Activated CD4-positive, alpha-beta T cell treated with anti-CD3 and anti-CD28 coated beads for 1 hour (primary cell): Measurements from ENCODE around the gene FAF2.
A peak's percentile ranks its signal among the peaks of the same experiment; 100 is the strongest.

Experiments
- DNase-seq: peaks from one replicate; pipeline ENCODE4 v3.0.0-alpha.2; 2020

FAF2 gene

DNA sequence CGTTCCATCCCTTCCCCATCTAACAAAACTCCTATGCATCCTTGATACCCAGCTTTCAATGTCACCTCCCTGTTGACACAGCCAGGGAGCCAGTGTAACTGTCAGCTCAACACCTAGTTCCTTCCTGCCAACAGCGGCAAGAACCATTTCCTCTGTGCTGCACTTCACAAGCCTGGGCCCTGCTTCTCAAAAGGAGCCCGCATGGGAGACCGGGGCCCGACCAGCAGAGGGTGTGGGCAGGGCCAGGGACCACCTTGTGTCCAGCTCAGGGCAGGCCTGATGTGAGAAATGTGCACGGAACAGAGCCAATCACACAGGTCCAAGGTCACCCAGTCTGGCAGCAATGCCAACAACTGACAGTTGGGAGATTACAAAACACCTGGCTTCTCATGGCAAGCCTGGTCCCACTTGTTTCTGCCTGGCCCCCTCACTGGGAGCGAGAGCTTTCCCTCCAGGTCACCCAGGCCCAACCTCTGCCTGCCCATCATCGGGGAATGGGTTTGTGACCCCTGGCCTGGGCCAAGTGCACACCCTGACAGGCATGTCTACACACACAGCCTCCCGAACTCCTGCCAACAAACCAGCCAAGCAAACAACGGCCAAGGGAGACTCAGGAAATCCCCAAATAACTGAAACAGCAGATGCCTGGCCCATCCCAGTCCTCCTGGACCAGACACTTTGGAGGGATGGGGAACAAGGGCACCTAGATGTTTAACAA, 85.9 kb downstream of the FAF2 start:
- peak; percentile 36 for DNase-seq

DNA sequence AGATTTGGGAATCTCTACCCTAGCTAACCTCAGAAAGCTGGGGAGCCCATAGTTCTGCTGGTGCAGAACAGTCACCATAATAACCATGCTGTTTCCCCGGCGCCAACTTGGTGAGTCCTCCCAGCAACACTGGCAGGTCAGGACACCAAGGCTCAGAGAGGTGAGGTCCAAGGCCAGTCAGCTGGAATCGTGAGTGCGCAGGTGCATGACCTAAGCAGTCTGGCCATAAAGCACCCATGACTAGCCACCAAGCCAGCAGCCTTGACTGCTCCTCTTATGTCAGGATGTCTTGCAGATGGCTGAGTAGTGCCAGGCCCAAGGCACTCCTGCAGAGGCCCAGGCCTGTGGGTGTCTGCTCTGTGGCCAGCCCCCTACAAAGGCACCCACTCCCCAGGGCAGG, 86.5 kb downstream of the FAF2 start:
- no peak for DNase-seq

DNA sequence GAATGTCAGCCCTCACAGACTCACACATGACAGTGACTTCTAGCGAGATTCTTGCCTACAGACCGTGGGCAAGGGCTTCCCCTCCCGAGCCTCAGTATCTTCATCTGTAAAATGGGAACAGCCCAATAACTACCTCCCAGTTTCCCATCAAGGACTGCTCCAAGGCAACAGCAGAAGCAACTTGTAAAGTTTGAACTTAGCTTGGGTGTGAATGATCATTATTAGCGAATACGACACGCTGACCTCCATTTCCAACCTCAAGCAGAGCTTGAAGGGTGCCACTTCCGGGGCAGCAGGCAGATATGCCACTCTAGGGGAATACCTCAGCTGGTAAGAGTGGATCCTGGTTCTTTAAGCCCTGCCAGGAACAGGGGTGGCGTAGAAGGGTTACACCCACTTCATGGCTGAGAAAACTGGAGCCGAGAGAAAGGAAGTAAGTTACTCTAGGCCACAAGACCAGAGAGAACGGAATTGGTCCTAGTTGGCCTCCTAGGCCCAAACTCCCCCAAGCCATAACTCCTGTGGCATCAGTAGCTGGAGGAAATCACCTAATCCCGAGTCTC, 87.0 kb downstream of the FAF2 start:
- DNase-seq = no peak

DNA sequence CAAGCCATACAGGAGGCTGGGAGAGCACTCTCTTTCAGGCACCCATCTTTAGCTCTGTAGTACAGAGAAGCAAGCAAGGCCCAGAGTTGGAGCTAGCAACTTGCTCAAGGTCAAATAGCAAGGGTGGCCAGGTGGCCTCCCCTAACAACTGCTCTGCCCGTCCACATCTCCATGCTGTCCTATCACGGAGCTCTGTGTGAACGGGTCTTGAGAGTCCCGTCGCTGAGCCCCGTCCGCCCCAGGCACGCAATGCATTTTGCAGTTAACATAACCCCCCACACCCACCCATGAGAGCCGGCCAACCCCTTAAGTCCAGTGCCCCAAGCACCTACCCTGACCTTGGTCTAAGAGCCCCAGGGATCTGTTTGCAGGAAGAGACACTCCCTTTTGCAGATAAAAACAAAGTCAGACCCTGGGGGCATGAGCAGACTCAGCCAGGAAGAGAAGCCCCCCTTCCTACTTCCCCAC, 87.5 kb downstream of the FAF2 start:
- no peak for DNase-seq

DNA sequence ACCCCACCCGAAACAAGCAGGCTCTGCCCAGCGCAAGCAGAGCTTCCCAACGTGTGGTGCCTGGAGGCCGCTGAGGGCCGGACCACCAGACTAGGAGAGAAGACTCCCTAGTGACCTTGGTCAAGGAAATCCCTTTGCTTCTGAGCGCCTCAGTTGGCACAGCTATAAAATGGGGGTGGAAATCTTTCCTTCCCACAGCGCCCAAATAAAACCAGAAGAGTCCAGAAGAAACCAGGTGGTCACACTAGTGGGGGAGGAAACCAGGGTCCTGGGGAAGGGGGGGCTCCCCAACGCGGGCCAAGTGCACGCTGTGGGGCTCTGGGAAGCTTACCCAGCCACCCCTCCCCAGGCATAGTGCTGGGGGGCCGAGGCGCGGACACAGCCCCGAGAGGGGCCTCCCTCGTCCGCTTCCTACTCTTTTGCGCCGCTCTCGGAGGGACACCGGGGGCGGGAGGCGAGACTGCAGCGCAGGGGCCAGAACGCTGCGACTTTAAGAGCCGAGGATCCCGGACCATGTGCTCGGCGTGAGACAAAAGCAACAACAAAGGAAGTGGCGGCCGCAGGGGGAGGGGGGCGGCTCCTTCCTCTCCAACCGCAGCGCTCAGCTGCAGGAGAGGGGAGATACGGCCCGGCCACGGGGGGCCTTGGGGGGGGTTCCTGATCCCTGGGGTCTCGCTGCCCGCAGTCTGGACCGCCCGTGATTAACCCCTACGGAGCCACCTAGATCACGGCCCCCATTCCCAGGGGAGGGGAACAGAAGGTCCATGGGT, 88.1 kb downstream of the FAF2 start:
- peak; percentile 64 for DNase-seq

DNA sequence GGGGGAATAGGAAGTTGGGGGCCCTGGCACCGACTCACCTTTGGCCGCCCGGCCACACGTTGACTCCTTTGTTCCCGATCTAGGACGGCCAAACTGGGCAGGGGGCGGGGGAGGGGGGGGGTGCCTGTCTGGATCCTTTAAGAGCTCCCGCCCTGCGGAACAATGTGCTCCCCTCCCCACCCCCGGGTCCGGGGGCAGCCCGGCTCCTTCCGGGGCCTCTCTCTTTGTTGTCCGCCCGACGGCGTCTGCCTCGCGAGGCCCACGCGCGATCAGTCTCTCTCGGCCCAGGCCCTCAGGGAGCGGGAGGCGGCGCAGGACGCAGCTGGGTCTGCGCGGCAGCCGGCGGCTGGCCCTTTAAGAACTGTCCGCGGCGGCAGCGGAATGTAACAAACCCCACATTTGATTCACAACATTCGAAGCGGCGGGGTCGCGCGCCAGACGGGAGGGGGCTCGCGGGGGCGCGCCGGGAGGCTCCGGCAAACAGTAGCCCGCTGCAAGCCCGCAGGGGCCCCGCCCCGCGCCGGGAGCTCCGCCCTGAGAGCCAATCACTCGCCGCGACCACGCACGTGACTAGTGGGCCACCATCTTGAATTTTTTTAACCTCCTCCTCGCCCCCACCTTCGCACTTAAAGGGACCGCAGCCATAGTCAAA, 88.8 kb downstream of the FAF2 start, which contains the start of gene RNF44:
TSS of gene RNF44 (minus strand) at position 501 of the 652 bp plus-strand sequence. CDS start 4,930 bp downstream, outside the sequence.
- peak; percentile 97 for DNase-seq

DNA sequence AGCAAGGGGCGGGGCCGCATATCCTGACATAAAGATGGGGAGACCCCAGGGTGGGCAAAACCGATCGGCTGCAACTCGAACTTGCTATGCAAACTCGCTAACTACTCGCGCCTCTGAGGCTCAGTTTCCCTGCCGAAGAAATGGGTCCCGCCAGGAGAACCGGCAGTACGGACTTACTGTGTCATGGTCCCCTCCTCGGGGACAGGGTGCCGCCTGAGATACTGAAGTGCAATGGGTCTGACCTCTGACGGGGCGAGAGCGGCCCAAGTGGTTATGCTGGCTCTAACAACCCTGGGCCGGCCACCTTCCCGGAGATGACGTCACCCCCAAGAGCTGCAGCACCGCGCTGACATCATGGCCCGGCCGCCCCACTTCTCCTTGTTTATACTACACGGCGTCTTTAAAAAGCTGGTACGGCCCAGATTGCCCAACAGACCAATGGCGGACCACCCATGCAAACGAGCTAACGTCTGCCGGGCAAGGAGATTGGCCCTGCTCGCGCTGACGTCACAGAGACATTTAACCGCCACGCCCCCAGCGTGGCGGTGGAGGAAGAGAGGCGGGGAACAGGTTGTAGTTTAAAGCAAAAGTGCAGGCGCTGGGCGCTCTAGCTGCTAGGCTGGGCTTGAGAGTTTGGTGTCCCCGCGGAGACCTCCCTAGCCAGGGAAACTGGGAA, 89.5 kb downstream of the FAF2 start:
- DNase-seq = peak; percentile 95

DNA sequence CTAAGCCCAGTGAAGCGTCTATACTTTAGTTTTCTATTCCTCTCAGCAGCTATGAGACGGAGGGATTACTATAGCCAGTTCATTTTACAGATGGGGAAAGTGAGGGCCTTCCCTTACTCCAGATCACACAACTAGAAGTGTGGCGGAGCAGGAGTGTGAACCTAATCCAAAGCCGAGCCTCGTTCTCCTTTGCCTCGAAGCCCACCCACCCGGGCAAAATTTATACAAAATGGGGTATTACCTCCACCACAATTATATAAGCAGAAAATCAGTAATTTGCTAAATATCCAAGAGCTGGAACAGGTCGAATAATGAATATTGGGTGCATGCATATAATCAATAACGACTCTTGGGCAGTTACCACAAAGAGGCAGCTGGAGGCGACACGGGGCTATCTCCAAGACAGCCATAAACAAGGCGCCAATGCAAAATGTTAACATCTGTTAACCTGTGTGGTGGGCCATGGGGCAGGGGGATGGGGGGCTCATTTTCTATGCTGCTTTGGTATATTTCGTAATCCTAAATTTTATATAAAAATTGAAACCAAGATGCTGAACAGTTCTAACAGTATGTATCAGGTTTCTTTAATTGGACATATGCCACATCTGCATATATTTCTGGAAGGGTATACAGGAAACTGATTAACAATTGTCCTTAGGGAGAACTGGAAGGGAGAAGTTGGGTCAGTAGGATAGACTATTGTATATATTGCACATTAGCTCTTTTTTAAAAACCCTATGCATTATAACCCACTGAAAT, 90.2 kb downstream of the FAF2 start:
- no peak for DNase-seq

DNA sequence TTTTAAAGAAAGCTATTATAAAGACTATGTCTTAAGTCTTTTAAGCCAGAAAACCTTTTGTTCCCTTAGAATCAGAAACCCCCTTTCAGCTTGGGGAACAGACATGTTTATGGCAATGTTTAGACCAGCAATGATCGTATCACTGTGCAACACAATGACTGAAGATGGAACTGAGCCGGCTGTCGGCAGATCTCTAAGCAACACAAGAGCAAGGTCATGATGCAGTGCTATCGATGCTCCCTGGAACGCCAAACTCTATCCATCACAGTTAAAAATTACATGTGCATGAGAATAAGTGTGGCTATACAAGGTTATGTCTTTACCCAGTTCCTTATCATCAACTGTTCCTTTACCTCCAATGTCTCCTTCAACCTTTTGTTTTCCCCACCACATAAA, 90.8 kb downstream of the FAF2 start:
- DNase-seq = no peak

DNA sequence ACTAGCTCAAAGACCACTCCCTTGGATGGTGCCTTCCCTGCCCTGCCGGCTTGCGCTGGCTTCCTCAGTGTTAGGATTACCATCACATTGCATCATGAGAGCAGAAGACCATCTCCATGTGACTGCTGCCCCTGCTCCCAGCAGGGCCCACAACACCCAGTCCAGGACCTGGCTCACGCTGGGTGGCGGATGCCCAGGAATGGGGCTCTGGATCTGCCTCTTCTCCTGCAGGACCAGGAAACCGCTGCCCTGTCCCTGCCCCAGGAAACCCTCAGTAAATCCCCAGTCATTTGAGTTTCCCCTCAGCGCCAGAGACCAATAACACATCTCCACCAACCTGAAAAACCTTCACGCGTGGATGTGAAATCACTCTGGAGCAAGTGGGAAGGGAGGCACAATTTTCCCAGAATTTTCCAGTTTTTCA, 92.3 kb downstream of the FAF2 start:
- no peak for DNase-seq

DNA sequence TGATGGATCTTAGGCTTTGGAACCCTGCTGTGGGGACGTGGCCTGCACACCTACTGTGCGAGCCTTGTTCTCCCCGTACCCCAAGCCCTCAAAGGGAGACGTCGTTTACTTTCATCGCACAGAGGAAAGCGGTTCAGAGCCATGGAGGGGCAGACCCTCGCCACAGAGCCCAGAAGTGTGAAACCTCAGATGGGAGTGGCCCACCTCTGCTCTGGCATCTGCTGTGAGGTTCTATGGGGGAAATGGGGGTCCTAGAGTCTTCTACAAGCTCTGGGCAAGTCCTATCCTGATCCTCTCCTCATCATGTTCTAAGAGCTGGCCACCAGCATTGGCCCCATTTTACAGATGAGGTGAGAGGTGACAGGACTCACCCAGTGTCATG, 92.8 kb downstream of the FAF2 start:
- no peak for DNase-seq

DNA sequence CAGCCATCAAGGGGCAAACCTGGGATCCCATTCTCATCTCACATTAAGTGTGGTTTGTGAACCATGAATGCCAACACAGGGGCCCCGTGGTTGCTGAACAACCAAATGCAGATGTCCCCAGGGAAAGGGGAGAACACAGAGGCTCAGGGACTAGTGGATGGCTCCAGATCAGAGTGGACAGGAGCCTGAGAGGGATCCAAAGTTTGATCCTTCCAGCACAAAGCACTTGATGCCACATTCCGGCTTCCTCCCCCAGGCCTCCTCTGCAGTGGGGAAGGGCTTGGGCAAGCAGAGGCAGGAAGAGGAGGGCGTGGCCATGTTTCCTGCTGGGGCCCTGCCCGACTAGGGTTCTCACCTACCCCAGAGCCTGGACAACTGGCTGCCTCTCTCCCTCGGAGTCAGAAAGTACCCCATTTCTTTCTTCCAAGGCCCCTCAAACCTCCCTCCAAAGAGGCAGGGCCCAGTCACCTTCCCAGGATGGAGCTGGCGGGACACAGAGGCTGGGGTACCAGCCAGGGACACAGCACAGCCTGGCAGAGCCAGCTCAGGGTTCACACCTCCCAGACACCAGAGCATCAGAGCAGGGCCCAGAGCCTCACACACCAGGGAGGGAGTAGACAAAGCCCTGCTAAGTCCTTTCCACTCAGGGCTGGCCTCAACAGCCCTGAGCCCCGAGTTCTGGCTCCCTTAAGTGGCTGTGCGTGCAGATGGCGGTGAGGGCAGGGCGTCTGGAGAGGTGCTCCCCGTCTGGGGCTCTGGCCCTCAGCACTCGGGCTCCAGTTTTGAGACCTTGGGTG, 93.4 kb downstream of the FAF2 start:
- peak; percentile 46 for DNase-seq

DNA sequence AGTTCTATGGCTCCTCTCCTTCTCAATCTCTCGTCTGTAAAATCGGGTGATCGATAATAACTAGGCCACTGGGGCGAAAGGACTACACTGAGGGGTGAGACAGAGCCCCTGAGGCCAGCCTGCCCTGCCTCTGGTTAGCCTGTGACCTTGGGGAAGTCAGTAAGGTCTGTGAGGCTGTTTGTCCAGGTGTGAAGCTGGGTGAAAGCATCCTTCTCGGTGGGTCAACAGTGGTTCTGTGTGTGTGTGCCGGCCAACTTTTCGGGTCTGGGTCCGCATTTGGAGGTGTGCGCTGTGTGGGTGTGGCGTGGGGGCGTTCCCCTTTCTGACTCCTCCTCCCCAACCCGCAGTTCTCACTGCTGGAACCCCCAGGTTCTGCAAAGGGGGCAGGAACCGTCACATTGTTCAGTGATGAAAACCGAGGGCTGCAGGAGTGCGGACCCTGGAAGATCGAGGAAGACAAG, 94.0 kb downstream of the FAF2 start:
- DNase-seq = peak; percentile 50

DNA sequence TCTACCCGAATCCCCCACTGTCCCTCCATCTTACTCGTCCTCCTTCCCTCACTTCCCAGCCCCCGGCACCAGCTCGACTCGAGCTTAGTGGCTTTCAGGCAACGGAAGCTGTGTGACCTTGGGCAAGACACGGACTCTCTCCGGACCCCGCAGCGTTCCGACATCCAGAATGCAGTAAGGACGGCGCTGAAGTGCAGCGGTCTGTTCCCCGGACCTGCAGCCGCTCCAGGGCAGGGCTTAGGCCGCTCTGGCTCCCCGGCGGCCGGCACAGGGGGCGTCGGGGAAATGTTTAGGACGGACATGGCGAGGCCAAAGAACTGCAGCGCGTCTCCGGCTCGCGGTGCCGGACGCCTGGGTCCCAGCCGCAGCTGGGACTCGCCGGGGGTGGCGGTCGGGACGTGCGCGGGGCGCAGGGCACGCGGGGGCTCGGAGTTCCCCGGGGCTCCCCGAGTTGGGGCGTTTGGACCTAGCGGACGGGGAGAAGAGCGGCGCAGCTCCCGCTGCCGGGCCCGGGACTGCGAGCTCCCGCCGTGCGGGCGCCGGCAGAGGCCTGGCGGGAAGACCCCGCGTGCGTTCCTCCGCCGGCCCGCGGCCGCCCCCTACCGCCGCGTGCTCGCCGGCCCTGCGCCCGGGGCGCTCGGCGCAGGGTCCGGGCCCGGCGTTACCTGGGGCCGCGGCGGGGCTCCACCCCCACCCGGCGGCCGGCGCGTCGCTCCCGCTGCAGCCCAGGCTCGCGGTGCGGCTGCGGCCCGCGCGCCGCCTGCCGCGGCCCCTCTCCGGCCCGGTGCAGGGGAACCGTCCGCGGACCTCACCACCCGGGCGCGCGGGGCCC, 94.6 kb downstream of the FAF2 start:
- DNase-seq = no peak

DNA sequence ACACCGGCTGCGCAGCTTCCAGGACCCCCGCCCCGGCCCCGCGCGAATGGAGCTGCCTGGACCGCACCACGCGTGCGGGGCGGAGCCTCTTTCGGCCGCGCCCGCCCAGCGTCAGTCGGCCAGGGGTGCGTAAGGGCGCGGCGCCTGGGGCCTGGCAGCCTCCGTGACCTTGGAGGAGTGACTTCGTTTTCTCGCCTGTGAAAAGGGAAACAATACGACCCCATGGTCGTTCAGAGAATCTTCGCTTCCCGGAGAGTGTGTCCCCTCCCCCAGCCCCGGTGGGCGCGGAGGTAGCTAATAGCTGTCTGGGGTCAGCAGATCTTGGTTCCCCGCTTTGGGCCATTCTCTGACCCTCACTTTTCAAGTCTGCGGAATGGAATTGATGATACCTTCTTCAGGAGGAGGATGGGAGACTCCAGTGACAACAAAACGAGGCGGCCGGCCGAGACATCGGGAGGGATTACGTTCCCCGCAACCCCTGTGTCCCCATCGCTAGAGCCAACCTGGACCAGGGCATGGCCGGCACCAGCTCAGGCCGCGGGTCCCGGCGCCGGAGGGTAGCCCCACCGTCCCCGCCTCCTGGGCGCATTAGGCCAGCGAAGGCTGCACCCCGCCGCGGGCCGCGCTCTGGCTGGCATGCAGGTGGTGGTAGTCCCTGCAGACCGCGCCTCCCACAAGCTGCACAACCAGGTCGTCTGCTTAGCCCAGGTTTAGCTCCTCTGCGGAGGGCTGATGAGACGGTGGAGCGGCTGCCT, 95.4 kb downstream of the FAF2 start:
- peak; percentile 55 for DNase-seq

DNA sequence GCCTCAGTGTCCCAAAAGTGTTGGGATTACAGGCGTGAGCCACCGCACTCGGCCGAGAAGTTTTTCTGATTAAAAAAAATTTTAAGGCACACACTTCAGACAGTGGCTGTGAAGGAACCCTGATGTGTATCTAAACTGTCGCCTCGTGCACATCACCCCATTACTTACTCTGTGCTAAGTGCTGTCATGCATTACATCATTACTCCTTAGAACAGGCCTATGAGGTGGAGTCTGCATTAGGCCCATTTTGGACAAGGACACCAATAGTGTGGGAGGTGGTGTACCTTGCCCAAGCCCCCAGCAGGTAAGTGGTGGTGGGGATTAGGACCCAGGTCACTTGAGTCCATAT, 97.2 kb downstream of the FAF2 start:
- no peak for DNase-seq

DNA sequence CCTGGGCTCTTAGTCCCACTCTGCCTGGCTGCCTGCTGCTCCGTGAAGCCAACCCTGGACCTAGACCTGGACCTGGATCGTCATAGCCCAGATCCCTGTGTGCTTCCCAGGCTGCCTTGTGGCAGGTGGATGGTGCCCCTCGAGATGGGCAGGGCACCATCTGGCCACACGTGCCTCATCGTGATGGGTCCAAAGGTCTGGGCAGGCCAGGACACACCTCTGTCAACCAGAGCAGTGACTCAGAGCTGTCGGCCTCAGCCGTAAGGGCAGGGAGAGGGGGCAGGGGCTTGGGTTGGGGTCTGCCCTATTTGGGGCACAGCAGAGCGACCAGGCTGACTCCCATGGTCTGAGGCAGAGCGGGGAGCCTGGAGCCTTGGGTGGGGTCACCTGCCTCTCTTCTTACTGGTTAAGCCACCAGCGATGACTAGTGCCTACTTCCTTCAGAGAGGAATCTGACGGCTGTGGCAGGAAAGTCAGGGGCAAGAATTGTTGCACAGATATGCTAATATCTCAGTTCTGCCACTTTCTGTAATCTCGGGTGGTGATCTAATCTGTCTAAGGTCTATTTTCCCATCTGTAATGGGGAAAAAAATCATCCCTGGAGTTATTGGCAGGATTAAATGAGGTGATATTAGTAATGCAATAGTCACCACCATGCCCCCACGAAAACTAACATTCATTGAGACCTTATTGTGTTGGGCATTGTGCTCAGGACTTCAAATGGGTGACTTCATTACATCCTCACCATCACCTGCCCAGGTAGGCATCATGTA, 97.7 kb downstream of the FAF2 start:
- no peak for DNase-seq

DNA sequence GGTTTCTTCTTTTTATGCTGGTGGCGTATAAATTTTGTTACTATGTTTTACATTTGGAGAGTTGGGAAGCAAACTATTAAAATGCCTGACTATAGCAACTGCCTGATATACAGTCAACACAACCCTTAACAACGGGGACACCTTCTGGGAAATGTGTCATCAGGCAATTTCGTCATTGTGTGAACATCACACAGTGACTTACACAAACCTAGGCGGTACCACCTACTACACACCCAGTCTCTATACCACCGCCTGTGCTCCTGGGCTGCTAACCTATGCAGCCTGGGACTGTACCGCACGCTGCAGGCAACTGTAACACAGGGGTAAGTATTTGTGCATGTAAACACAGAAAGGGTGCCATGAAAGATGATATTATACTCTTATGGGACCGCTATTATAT, 99.6 kb downstream of the FAF2 start:
- DNase-seq = no peak
